ENCODE data around the gene ZNF470. TPM values are rescaled to one million over a fixed set of nuclear protein-coding genes. Genes with fewer than 3 reads are reported as not detected.

The ZNF470 gene
- total RNA-seq, 1 donor from 2014 or later = 6.7 TPM

DNA sequence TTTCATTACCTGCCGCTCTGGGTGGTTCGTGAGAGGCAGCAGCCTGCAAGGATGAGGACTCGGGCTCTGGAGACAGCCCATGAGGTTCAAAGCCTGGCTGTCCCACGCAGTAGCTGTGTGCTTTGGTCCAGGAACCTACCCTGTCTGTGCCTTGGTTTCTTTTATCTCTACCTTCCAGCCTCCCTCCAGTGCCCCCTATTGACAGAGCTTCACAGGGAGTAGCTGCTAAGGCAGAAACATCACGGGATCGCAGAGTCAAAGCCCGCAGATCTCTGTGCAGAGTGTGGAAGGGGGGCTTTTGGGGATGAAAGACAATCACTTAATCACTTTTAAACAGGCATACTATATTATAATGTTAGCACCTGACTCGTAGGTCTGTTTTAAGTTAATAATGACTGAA lies 44.0 kb downstream of the ZNF470 start:
- no peak overlapping the region for H3K27ac ChIP-seq
- H3K4me3 ChIP-seq = no peak overlapping the region
- H3K36me3 ChIP-seq = peaks cover 14% of the 10 kb centered on the region
- peaks cover 12% of the 10 kb centered on the region for H3K9me3 ChIP-seq (ENCODE audit: low read depth)
- Mint-ChIP-seq H3K27ac (no peak overlapping the region), H3K9me3 (peaks cover 95% of the 10 kb centered on the region), H3K4me1 (no peaks in the 10 kb centered on the region), H3K27me3 (ENCODE audit: insufficient read depth, low read depth) (peaks cover 3% of the 10 kb centered on the region), H3K4me3 (no peak overlapping the region), H3K36me3 (peaks cover 82% of the 10 kb centered on the region)
- no peak for DNase-seq (ENCODE audit: low spot score)
- no peaks in the 10 kb centered on the region for H3K27me3 ChIP-seq
- H3K4me1 ChIP-seq = no peaks in the 10 kb centered on the region
- no peak overlapping the region for H3K9ac ChIP-seq
- no peaks in the 10 kb centered on the region for H3F3A ChIP-seq (ENCODE audit: low read depth)
- H3K79me2 ChIP-seq (ENCODE audit: low read depth) = peaks cover 77% of the 10 kb centered on the region
- no peak overlapping the region for H2AFZ ChIP-seq (replicated peaks)
- TF ChIP-seq EZH2phosphoT487 (IDR thresholded peaks at IDR 0.05) (no peak), EZH2 (IDR thresholded peaks at IDR 0.05) (no peak)
- TF ChIP-seq, protein P1, sequence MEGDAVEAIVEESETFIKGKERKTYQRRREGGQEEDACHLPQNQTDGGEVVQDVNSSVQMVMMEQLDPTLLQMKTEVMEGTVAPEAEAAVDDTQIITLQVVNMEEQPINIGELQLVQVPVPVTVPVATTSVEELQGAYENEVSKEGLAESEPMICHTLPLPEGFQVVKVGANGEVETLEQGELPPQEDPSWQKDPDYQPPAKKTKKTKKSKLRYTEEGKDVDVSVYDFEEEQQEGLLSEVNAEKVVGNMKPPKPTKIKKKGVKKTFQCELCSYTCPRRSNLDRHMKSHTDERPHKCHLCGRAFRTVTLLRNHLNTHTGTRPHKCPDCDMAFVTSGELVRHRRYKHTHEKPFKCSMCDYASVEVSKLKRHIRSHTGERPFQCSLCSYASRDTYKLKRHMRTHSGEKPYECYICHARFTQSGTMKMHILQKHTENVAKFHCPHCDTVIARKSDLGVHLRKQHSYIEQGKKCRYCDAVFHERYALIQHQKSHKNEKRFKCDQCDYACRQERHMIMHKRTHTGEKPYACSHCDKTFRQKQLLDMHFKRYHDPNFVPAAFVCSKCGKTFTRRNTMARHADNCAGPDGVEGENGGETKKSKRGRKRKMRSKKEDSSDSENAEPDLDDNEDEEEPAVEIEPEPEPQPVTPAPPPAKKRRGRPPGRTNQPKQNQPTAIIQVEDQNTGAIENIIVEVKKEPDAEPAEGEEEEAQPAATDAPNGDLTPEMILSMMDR (IDR thresholded peaks at IDR 0.05) = no peak
- no peaks in the 10 kb centered on the region for H4K20me1 ChIP-seq (ENCODE audit: low read depth)
- H3K4me2 ChIP-seq = no peak overlapping the region

DNA sequence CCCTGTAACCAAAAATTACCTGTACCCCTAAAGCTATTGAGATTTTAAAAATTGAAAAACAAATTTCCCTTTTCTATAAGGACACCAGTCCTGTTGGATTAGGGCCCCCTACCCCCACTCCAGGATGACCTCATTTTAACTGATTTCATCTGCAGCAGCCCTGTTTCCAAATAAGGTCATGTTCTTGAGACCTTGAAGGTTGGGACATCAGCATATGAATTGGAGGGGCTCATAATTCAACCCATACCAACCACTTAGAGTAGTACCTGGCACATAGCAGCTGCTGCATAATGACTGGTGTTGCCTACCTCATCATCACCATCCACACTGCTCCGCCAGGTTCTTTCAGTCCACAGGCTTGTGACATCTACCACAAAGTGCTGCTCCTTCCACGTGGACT lies 45.5 kb downstream of the ZNF470 start:
- Mint-ChIP-seq H3K4me3 (no peak overlapping the region), H3K27ac (no peak overlapping the region), H3K27me3 (ENCODE audit: insufficient read depth, low read depth) (no peaks in the 10 kb centered on the region), H3K4me1 (no peaks in the 10 kb centered on the region), H3K9me3 (peaks cover 97% of the 10 kb centered on the region), H3K36me3 (peaks cover 84% of the 10 kb centered on the region)
- Histone ChIP-seq H3K36me3 (peaks cover 14% of the 10 kb centered on the region), H3F3A (ENCODE audit: low read depth) (no peaks in the 10 kb centered on the region), H3K4me2 (no peak overlapping the region), H3K27me3 (no peaks in the 10 kb centered on the region), H3K9me3 (ENCODE audit: low read depth) (peaks cover 12% of the 10 kb centered on the region), H3K9ac (no peak overlapping the region), H2AFZ (replicated peaks) (no peak overlapping the region), H3K4me3 (no peak overlapping the region), H4K20me1 (ENCODE audit: low read depth) (no peaks in the 10 kb centered on the region), H3K27ac (no peak overlapping the region), H3K79me2 (ENCODE audit: low read depth) (peaks cover 77% of the 10 kb centered on the region), H3K4me1 (no peaks in the 10 kb centered on the region)
- no peak for DNase-seq (ENCODE audit: low spot score)
- TF ChIP-seq, protein P1 (IDR thresholded peaks at IDR 0.05) = no peak
- TF ChIP-seq EZH2phosphoT487 (IDR thresholded peaks at IDR 0.05) = no peak
- no peak for TF ChIP-seq EZH2 (IDR thresholded peaks at IDR 0.05)

- Mint-ChIP-seq H3K27ac (no peak overlapping the region), H3K36me3 (peaks cover 83% of the 10 kb centered on the region), H3K27me3 (ENCODE audit: insufficient read depth, low read depth) (no peaks in the 10 kb centered on the region), H3K9me3 (peaks cover 96% of the 10 kb centered on the region), H3K4me3 (no peak overlapping the region), H3K4me1 (no peaks in the 10 kb centered on the region)
- Histone ChIP-seq H3K27me3 (no peaks in the 10 kb centered on the region), H2AFZ (replicated peaks) (no peak overlapping the region), H3F3A (ENCODE audit: low read depth) (no peaks in the 10 kb centered on the region), H3K27ac (no peak overlapping the region), H3K36me3 (peaks cover 14% of the 10 kb centered on the region), H3K4me2 (no peak overlapping the region), H3K9ac (no peak overlapping the region), H3K79me2 (ENCODE audit: low read depth) (peaks cover 69% of the 10 kb centered on the region), H3K4me1 (no peaks in the 10 kb centered on the region), H3K4me3 (no peak overlapping the region), H3K9me3 (ENCODE audit: low read depth) (peaks cover 12% of the 10 kb centered on the region), H4K20me1 (ENCODE audit: low read depth) (no peaks in the 10 kb centered on the region)
- TF ChIP-seq EZH2 (IDR thresholded peaks at IDR 0.05) = no peak
- TF ChIP-seq, protein P1 (IDR thresholded peaks at IDR 0.05) = no peak
- TF ChIP-seq EZH2phosphoT487 (IDR thresholded peaks at IDR 0.05) = no peak
- no peak for DNase-seq (ENCODE audit: low spot score)
These were observed 46.4 kb downstream of the ZNF470 start for GRCh38 chr19:56613639-56614038.

Data from neural progenitor cell (in vitro differentiated cells).